ENCODE data around the gene TRPV2. TPM values are rescaled to one million over a fixed set of nuclear protein-coding genes. Genes with fewer than 3 reads are reported as not detected.

The TRPV2 gene
- 15.2 and 30.8 TPM in 2 replicates for total RNA-seq

GRCh38 chr17:16415031-16415924 lies at the start of gene TRPV2:
TSS of gene TRPV2 (plus strand) at chr17:16415571. CDS start at chr17:16417669, 2,098 bp downstream.

GRCh38 chr17:16380640-16381495 lies 34.5 kb upstream of the TRPV2 start, which contains the start of gene UBB:
TSS of gene UBB (plus strand) at chr17:16381091. CDS start at chr17:16381908, 817 bp downstream.

Other genes starting within 250 kb of the TRPV2 start
- gene NCOR1, start 200.0 kb upstream of the TRPV2 start, total RNA-seq: 60.1 and 189 TPM in 2 replicates
- 7.3 and 9.5 TPM in 2 replicates for gene PIGL, start 198.4 kb upstream of the TRPV2 start, total RNA-seq
- gene CENPV, start 62.1 kb upstream of the TRPV2 start, total RNA-seq: 7.1 and 12.3 TPM in 2 replicates
- gene UBB, start 34.5 kb upstream of the TRPV2 start, total RNA-seq: 2,148 and 2,433 TPM in 2 replicates
- 0.81 and 4.5 TPM in 2 replicates for gene LRRC75A, start 76.6 kb downstream of the TRPV2 start, total RNA-seq
- gene ZNF287, start 153.6 kb downstream of the TRPV2 start, total RNA-seq: 1.3 and 3.1 TPM in 2 replicates
- 3.4 and 5.0 TPM in 2 replicates for gene ZNF624, start 238.3 kb downstream of the TRPV2 start, total RNA-seq